Endothelial cell of umbilical vein (primary cell): Measurements from ENCODE around the gene B4GALT5. TPM values are rescaled to one million over a fixed set of nuclear protein-coding genes. Genes with fewer than 3 reads are reported as not detected.
A peak's percentile ranks its signal among the peaks of the same experiment; 100 is the strongest.

ENCODE experiments used
- BruUV-seq: library from RNA; stranded (reverse); fragments of 400-500 nt; replicated peaks from 2 replicates; lab custom pipeline; 2021; lab: Mats Ljungman, UMichigan
- CTCF ChIA-PET: fragments of 300-600, 350-600 bp; sonication (Branson Sonifier 250); formaldehyde crosslinking; loops from one replicate; lab custom pipeline; 2021; ENCODE audit warnings: antibody characterized with exemption, inconsistent platforms; lab: Charles Lee
- POLR2A ChIA-PET: fragments of 300-600, 350-600 bp; sonication (Branson Sonifier 250); formaldehyde crosslinking; loops from one replicate; lab custom pipeline; 2021; ENCODE audit warnings: antibody characterized with exemption, inconsistent platforms; lab: Charles Lee
- DNase-seq: peaks from one replicate; pipeline ENCODE4 v3.0.0-alpha.2; 2011; ENCODE audit warnings: low read depth, low spot score
- FAIRE-seq: peaks from 2 replicates; lab custom pipeline; 2011; peaks lifted over from hg19 to GRCh38; lab: Jason Lieb, UNC
- H2AFZ ChIP-seq: 2 replicates; pipeline ENCODE4 v1.6.0; 2012; ENCODE audit warnings: low read depth, low read length, control low read depth, inconsistent platforms
- H3K27ac ChIP-seq: 2 replicates; pipeline ENCODE4 v1.5.1; 2011; ENCODE audit warnings: low read depth, mild to moderate bottlenecking, control low read depth, low read length, moderate library complexity; ENCODE audit not compliant: insufficient read depth
- H3K27me3 ChIP-seq, 2 experiments: 2 replicates each; pipeline versions ENCODE4 v1.6.0 to v1.6.1; 2011; ENCODE audit warnings: low read length in 2 of 2, mixed read lengths in 1 of 2; ENCODE audit not compliant: control insufficient read depth in 2 of 2, insufficient read depth in 2 of 2
- H3K36me3 ChIP-seq, 2 experiments: 2 replicates in 1 of 2; 3 replicates in 1 of 2; pipeline ENCODE4 v1.5.1; 2011; ENCODE audit warnings: low read length in 2 of 2, mild to moderate bottlenecking in 1 of 2, moderate library complexity in 1 of 2; ENCODE audit not compliant: control insufficient read depth in 2 of 2, insufficient read depth in 2 of 2; ENCODE audit errors: extremely low read depth in 1 of 2
- H3K4me1 ChIP-seq: 3 replicates; pipeline ENCODE4 v1.5.1; 2011; ENCODE audit warnings: mild to moderate bottlenecking, low read length; ENCODE audit not compliant: control insufficient read depth, insufficient read depth; ENCODE audit errors: extremely low read depth
- H3K4me2 ChIP-seq: 2 replicates; pipeline ENCODE4 v1.6.1; 2011; ENCODE audit warnings: low read length, control low read depth, mixed read lengths; ENCODE audit not compliant: insufficient read depth
- H3K4me3 ChIP-seq, 3 experiments: fragments of 200-600 bp in 1 of 3; sonication (generic), shearing (Covaris generic) in 1 of 3; replicated peaks in 1 of 3; 2 replicates each; pipeline ENCODE4 v1.5.1; 2011 to 2016; ENCODE audit warnings: control low read depth in 3 of 3, low read length in 3 of 3, mild to moderate bottlenecking in 2 of 3, inconsistent platforms in 1 of 3, low read depth in 1 of 3, moderate library complexity in 1 of 3; ENCODE audit not compliant: insufficient read depth in 1 of 3
- H3K79me2 ChIP-seq: 2 replicates; pipeline ENCODE4 v1.6.0; 2012; ENCODE audit warnings: low read length, inconsistent platforms; ENCODE audit not compliant: control insufficient read depth, insufficient read depth
- H3K9ac ChIP-seq: replicated peaks from 2 replicates; pipeline ENCODE3; 2011; ENCODE audit warnings: low read length, control low read depth; ENCODE audit not compliant: insufficient read depth; ENCODE audit errors: extremely low read depth
- H3K9me1 ChIP-seq: replicated peaks from 3 replicates; pipeline ENCODE4 v1.6.0; 2011; ENCODE audit warnings: mild to moderate bottlenecking, low read length; ENCODE audit not compliant: control insufficient read depth, insufficient read depth; ENCODE audit errors: extremely low read depth
- H3K9me3 ChIP-seq: replicated peaks from 2 replicates; pipeline ENCODE4 v1.5.1; 2012; ENCODE audit warnings: low read length, inconsistent platforms; ENCODE audit not compliant: control insufficient read depth, insufficient read depth
- H4K20me1 ChIP-seq: replicated peaks from 2 replicates; pipeline ENCODE3; 2011; ENCODE audit warnings: mild to moderate bottlenecking, low read length; ENCODE audit not compliant: control insufficient read depth, insufficient read depth; ENCODE audit errors: extremely low read depth
- CTCF ChIP-seq, 2 donors: IDR thresholded peaks; 1 replicate in 1 of 2; 2 replicates in 1 of 2; pipeline ENCODE4 v1.5.1; 2011; ENCODE audit warnings: low read length in 2 of 2, mild to moderate bottlenecking in 2 of 2, moderate library complexity in 2 of 2, control low read depth in 1 of 2, inconsistent platforms in 1 of 2, low read depth in 1 of 2; ENCODE audit not compliant: insufficient read depth in 1 of 2; ENCODE audit errors: extremely low read depth in 1 of 2
- EZH2 ChIP-seq: IDR thresholded peaks from 2 replicates; pipeline ENCODE4 v1.6.1; 2012; ENCODE audit warnings: borderline replicate concordance, low read depth, mild to moderate bottlenecking, moderate library complexity, low read length, inconsistent platforms; ENCODE audit not compliant: severe bottlenecking
- FOS ChIP-seq: IDR thresholded peaks from 2 replicates; pipeline ENCODE4 v1.6.1; 2011; ENCODE audit warnings: mild to moderate bottlenecking, low read length, moderate library complexity, borderline replicate concordance; ENCODE audit not compliant: insufficient read depth
- GATA2 ChIP-seq: IDR thresholded peaks from 2 replicates; pipeline ENCODE4 v1.7.0; 2011; ENCODE audit warnings: low read depth, mild to moderate bottlenecking, moderate library complexity, mixed read lengths, low read length; ENCODE audit not compliant: insufficient read length, insufficient read depth
- JUN ChIP-seq: IDR thresholded peaks from 2 replicates; pipeline ENCODE4 v1.6.1; 2011; ENCODE audit warnings: borderline replicate concordance, low read depth; ENCODE audit not compliant: insufficient read length, insufficient read depth
- MAX ChIP-seq: IDR thresholded peaks from 2 replicates; pipeline ENCODE4 v1.6.1; 2011; ENCODE audit not compliant: insufficient read depth, insufficient read length
- MYC ChIP-seq: IDR thresholded peaks from one replicate; pipeline ENCODE4 v1.6.1; 2011; ENCODE audit warnings: mild to moderate bottlenecking, low read depth, low read length
- POLR2A ChIP-seq: IDR thresholded peaks from 2 replicates; pipeline ENCODE4 v1.6.1; 2012; ENCODE audit warnings: low read depth, mild to moderate bottlenecking, control low read depth, low read length
- POLR2AphosphoS5 ChIP-seq: IDR thresholded peaks from 2 replicates; pipeline ENCODE4 v1.6.1; 2012; ENCODE audit warnings: low read depth, mild to moderate bottlenecking, control low read depth, low read length, moderate library complexity; ENCODE audit not compliant: insufficient read depth
- dilution Hi-C: fragments of 300-500 bp; cut with MboI; formaldehyde crosslinking; loops from one replicate; pipeline ENCODE4 v1.15.0; 2019; ENCODE audit warnings: low sequenced_read_pairs; ENCODE audit not compliant: extremely low pct_ligation_motif_present
- intact Hi-C: fragments of 100-400 bp; cut with micrococcal nuclease; formaldehyde crosslinking; loops from one replicate; pipeline ENCODE4 v1.10.0; 2022
- polyA plus RNA-seq, 4 experiments: library from polyadenylated mRNA; depleted of rRNA in 3 of 4; stranded (reverse) in 3 of 4; unstranded in 1 of 4; fragments of >200 nt; gene quantifications; 2 replicates each; pipeline versions ENCODE4 v1.2.1 to v1.2.3, GENCODE V29; 2011 to 2012; ENCODE audit warnings: missing spikeins in 1 of 4
- total RNA-seq: library from RNA; stranded (reverse); gene quantifications from 2 replicates; pipeline ENCODE4 v1.2.3, GENCODE V29; 2021

The B4GALT5 gene
- total and polyA plus RNA-seq, 2 donors (not counting 3 experiments of a cell fraction or from before 2014, with no cell fraction given): 54.4 to 70.1 TPM

GRCh38 chr20:49754596-49754995 lies 40.9 kb upstream of the B4GALT5 start:
- H3K4me3 ChIP-seq: no peak overlapping the region
- no peak overlapping the region for H3K4me2 ChIP-seq
- H2AFZ ChIP-seq: no peak overlapping the region
- POLR2A ChIA-PET: no interaction called here
- H4K20me1 ChIP-seq: no peaks in the 10 kb centered on the region
- H3K27ac ChIP-seq: no peak overlapping the region
- H3K27me3 ChIP-seq: peaks cover 0 to 2% of the 10 kb centered on the region in 2 experiments
- dilution Hi-C loops: no loop called here
- FAIRE-seq: no peak
- H3K79me2 ChIP-seq: no peaks in the 10 kb centered on the region
- no peaks in the 10 kb centered on the region for H3K9me1 ChIP-seq
- no peaks in the 10 kb centered on the region for H3K36me3 ChIP-seq
- no TSS peak for BruUV-seq
- no peaks in the 10 kb centered on the region for H3K9me3 ChIP-seq
- intact Hi-C loops: no loop called here
- CTCF ChIA-PET: interaction anchor here (1.3 kb wide), 1 partner anchor 63 kb away, joined by 3 read pairs; no protein-coding TSS in a partner anchor
- no peak for DNase-seq
- no peak for TF ChIP-seq POLR2AphosphoS5
- TF ChIP-seq MAX: no peak
- no peak for TF ChIP-seq MYC
- TF ChIP-seq FOS: no peak
- no peaks in the 10 kb centered on the region for H3K4me1 ChIP-seq
- no peak overlapping the region for H3K9ac ChIP-seq

- ChIA-PET CTCF (interaction anchor here (0.6 to 1.0 kb wide), 2 partner anchors 93 to 393 kb away, joined by 3 read pairs; no protein-coding TSS in a partner anchor), POLR2A (no interaction called here)
- no peaks in the 10 kb centered on the region for H3K9me3 ChIP-seq
- no peaks in the 10 kb centered on the region for H4K20me1 ChIP-seq
- H3K9me1 ChIP-seq: no peaks in the 10 kb centered on the region
- BruUV-seq: no TSS peak
- dilution Hi-C loops (no loop called here), intact Hi-C loops (no loop called here)
- no peak overlapping the region for H3K4me3 ChIP-seq
- H3K9ac ChIP-seq: no peak overlapping the region
- peak overlapping the region; percentile 37 for H2AFZ ChIP-seq
- DNase-seq: no peak
- no peaks in the 10 kb centered on the region for H3K27me3 ChIP-seq
- no peak overlapping the region for H3K27ac ChIP-seq
- no peaks in the 10 kb centered on the region for H3K4me1 ChIP-seq
- no peaks in the 10 kb centered on the region for H3K79me2 ChIP-seq
- TF ChIP-seq FOS: no peak
- TF ChIP-seq MAX: no peak
- TF ChIP-seq POLR2AphosphoS5: no peak
- TF ChIP-seq GATA2: no peak
- no peak for TF ChIP-seq EZH2
- TF ChIP-seq JUN: no peak
- TF ChIP-seq MYC: no peak
- TF ChIP-seq CTCF (IDR thresholded peaks at IDR 0.05; ENCODE audit: extremely low read depth in 1 of 2, insufficient read depth in 1 of 2, low read depth in 1 of 2, low read length in 2 of 2): no peak
- TF ChIP-seq POLR2A: no peak
- no peaks in the 10 kb centered on the region for H3K36me3 ChIP-seq
- no peak for FAIRE-seq
- H3K4me2 ChIP-seq: no peak overlapping the region
These were observed 39.5 kb upstream of the B4GALT5 start for GRCh38 chr20:49753133-49753532.
